IMR-90 (cell line): Measurements from ENCODE around the gene THEMIS2. TPM values are rescaled to one million over a fixed set of nuclear protein-coding genes. Genes with fewer than 3 reads are reported as not detected.
A peak's percentile ranks its signal among the peaks of the same experiment; 100 is the strongest.

Experiments
- ATAC-seq: fragments of 200-7000 bp; cut with Tn5 transposase; 2 replicates; pipeline ENCODE4 v1.9.1; 2020; ENCODE audit warnings: low read depth, mild to moderate bottlenecking, moderate library complexity
- BruUV-seq: library from RNA; stranded (reverse); fragments of 400-500 nt; replicated peaks from 2 replicates; lab custom pipeline; 2021; lab: Mats Ljungman, UMichigan
- CTCF ChIA-PET: fragments of 300-600 bp; formaldehyde crosslinking; extraction: SDS; loops from one replicate; lab custom pipeline; 2021; ENCODE audit warnings: antibody characterized with exemption; lab: Yijun Ruan, JAX
- POLR2A ChIA-PET: fragments of 300-600 bp; sonication (Branson Sonifier 250); formaldehyde crosslinking; loops from one replicate; lab custom pipeline; 2022; ENCODE audit warnings: antibody characterized with exemption; ENCODE audit not compliant: unreplicated experiment; lab: Charles Lee
- DNase-seq: peaks from one replicate; pipeline ENCODE4 v3.0.0; 2013
- H2AFZ ChIP-seq: replicated peaks from 2 replicates; pipeline ENCODE3; 2013; ENCODE audit warnings: low read length, mild to moderate bottlenecking; ENCODE audit not compliant: poor library complexity
- H2AK5ac ChIP-seq: 2 replicates; pipeline ENCODE4 v1.6.1; 2013; ENCODE audit warnings: low read depth, low read length, inconsistent platforms
- H2AK9ac ChIP-seq: replicated peaks from 2 replicates; pipeline ENCODE3; 2013; ENCODE audit warnings: mild to moderate bottlenecking, low read depth, low read length, moderate library complexity; ENCODE audit not compliant: poor library complexity
- H2BK120ac ChIP-seq: 2 replicates; pipeline ENCODE4 v1.6.1; 2013; ENCODE audit warnings: low read depth, low read length, inconsistent platforms
- H2BK15ac ChIP-seq: 3 replicates; pipeline ENCODE4 v1.6.1; 2013; ENCODE audit warnings: low read depth, low read length, inconsistent platforms
- H2BK20ac ChIP-seq: 2 replicates; pipeline ENCODE4 v1.6.1; 2013; ENCODE audit warnings: low read depth, mild to moderate bottlenecking, inconsistent platforms, low read length, moderate library complexity
- H2BK5ac ChIP-seq: 2 replicates; pipeline ENCODE4 v1.6.1; 2013; ENCODE audit warnings: mild to moderate bottlenecking, low read depth, low read length, inconsistent platforms; ENCODE audit not compliant: poor library complexity, severe bottlenecking
- H3K14ac ChIP-seq: replicated peaks from 2 replicates; pipeline ENCODE4 v1.6.1; 2013; ENCODE audit warnings: low read depth, low read length, inconsistent platforms
- H3K18ac ChIP-seq: 2 replicates; pipeline ENCODE4 v1.6.1; 2013; ENCODE audit warnings: low read depth, low read length, control low read depth
- H3K23ac ChIP-seq: 2 replicates; pipeline ENCODE4 v1.6.1; 2013; ENCODE audit warnings: low read depth, low read length, inconsistent platforms
- H3K27ac ChIP-seq: 2 replicates; pipeline ENCODE4 v1.5.1; 2013; ENCODE audit warnings: mild to moderate bottlenecking, control low read depth, low read length; ENCODE audit not compliant: insufficient read depth
- H3K27me3 ChIP-seq: 2 replicates; pipeline ENCODE4 v1.6.1; 2013; ENCODE audit warnings: low read length; ENCODE audit not compliant: control insufficient read depth, insufficient read depth
- H3K36me3 ChIP-seq: 2 replicates; pipeline ENCODE4 v1.6.1; 2013; ENCODE audit warnings: low read length, mixed read lengths; ENCODE audit not compliant: control insufficient read depth, insufficient read depth
- H3K4ac ChIP-seq: 2 replicates; pipeline ENCODE4 v1.6.1; 2013; ENCODE audit warnings: low read depth, low read length, inconsistent platforms
- H3K4me1 ChIP-seq: 2 replicates; pipeline ENCODE4 v1.6.1; 2013; ENCODE audit warnings: low read length, mixed read lengths; ENCODE audit not compliant: control insufficient read depth, insufficient read depth
- H3K4me2 ChIP-seq: 2 replicates; pipeline ENCODE4 v1.6.1; 2013; ENCODE audit warnings: low read depth, mild to moderate bottlenecking, control low read depth, low read length, moderate library complexity
- H3K4me3 ChIP-seq: 2 replicates; pipeline ENCODE4 v1.5.1; 2013; ENCODE audit warnings: low read depth, mild to moderate bottlenecking, control low read depth, low read length, moderate library complexity; ENCODE audit not compliant: insufficient read depth
- H3K56ac ChIP-seq: 2 replicates; pipeline ENCODE4 v1.6.1; 2013; ENCODE audit warnings: low read length, inconsistent platforms; ENCODE audit not compliant: insufficient read depth; ENCODE audit errors: extremely low read depth
- H3K79me1 ChIP-seq, 2 experiments: 2 replicates each; pipeline ENCODE4 v1.6.1; 2013; ENCODE audit warnings: low read length in 2 of 2, inconsistent platforms in 1 of 2, low read depth in 1 of 2
- H3K9ac ChIP-seq: 2 replicates; pipeline ENCODE4 v1.6.1; 2013; ENCODE audit warnings: low read depth, low read length, control low read depth
- H3K9me1 ChIP-seq: 2 replicates; pipeline ENCODE4 v1.6.1; 2013; ENCODE audit warnings: low read length, inconsistent platforms; ENCODE audit not compliant: insufficient read depth
- H3K9me3 ChIP-seq: 2 replicates; pipeline ENCODE4 v1.6.1; 2013; ENCODE audit warnings: low read length; ENCODE audit not compliant: control insufficient read depth, insufficient read depth
- H4K20me1 ChIP-seq: 2 replicates; pipeline ENCODE4 v1.6.1; 2013; ENCODE audit warnings: low read length, inconsistent platforms; ENCODE audit not compliant: insufficient read depth
- H4K5ac ChIP-seq: 2 replicates; pipeline ENCODE4 v1.6.1; 2013; ENCODE audit warnings: mild to moderate bottlenecking, low read depth, low read length, control low read depth
- H4K8ac ChIP-seq, 2 experiments: 2 replicates each; pipeline ENCODE4 v1.6.1; 2013; ENCODE audit warnings: low read depth in 2 of 2, low read length in 2 of 2, control low read depth in 1 of 2, inconsistent platforms in 1 of 2
- H4K91ac ChIP-seq: 2 replicates; pipeline ENCODE4 v1.6.1; 2013; ENCODE audit warnings: low read depth, low read length, inconsistent platforms; ENCODE audit not compliant: insufficient read depth
- BHLHE40 ChIP-seq: fragments of 150-350 bp; IDR thresholded peaks from 2 replicates; pipeline ENCODE4 v1.6.1; 2016; ENCODE audit warnings: mild to moderate bottlenecking, low read depth, low read length
- CEBPB ChIP-seq: IDR thresholded peaks from 2 replicates; pipeline ENCODE4 v1.6.1; 2012; ENCODE audit warnings: low read depth, low read length, improper control_type of control experiment
- CTCF ChIP-seq: conservative IDR thresholded peaks from 2 replicates; pipeline ENCODE4 v1.5.1; 2012; ENCODE audit warnings: mild to moderate bottlenecking, low read depth, low read length, improper control_type of control experiment
- ELK1 ChIP-seq: fragments of 150-350 bp; IDR thresholded peaks from 2 replicates; pipeline ENCODE4 v1.6.1; 2016; ENCODE audit warnings: low read depth, mild to moderate bottlenecking, low read length, moderate library complexity, borderline replicate concordance
- FOS ChIP-seq: fragments of 150-350 bp; IDR thresholded peaks from 2 replicates; pipeline ENCODE4 v1.6.1; 2016; ENCODE audit warnings: low read depth, low read length
- MAFK ChIP-seq: IDR thresholded peaks from 2 replicates; pipeline ENCODE4 v1.6.1; 2012; ENCODE audit warnings: low read depth, low read length, improper control_type of control experiment
- MAZ ChIP-seq: IDR thresholded peaks from 2 replicates; pipeline ENCODE4 v1.6.1; 2012; ENCODE audit warnings: low read depth, mild to moderate bottlenecking, low read length, improper control_type of control experiment, moderate library complexity, borderline replicate concordance
- MXI1 ChIP-seq: IDR thresholded peaks from 2 replicates; pipeline ENCODE4 v1.6.1; 2012; ENCODE audit warnings: low read depth, mild to moderate bottlenecking, low read length, moderate library complexity, borderline replicate concordance
- NFE2L2 ChIP-seq: fragments of 150-350 bp; IDR thresholded peaks from 2 replicates; pipeline ENCODE4 v1.6.1; 2016; ENCODE audit warnings: low read depth, mild to moderate bottlenecking, low read length
- POLR2A ChIP-seq: IDR thresholded peaks from 2 replicates; pipeline ENCODE4 v1.6.1; 2012; ENCODE audit warnings: mild to moderate bottlenecking, low read depth, low read length
- RAD21 ChIP-seq: IDR thresholded peaks from 2 replicates; pipeline ENCODE4 v1.6.1; 2012; ENCODE audit warnings: low read length, improper control_type of control experiment
- RCOR1 ChIP-seq: IDR thresholded peaks from 2 replicates; pipeline ENCODE4 v1.6.1; 2012; ENCODE audit warnings: mild to moderate bottlenecking, low read length, improper control_type of control experiment; ENCODE audit not compliant: insufficient replicate concordance
- SMC3 ChIP-seq: fragments of 150-350 bp; IDR thresholded peaks from 2 replicates; pipeline ENCODE4 v1.6.1; 2016; ENCODE audit warnings: low read depth, mild to moderate bottlenecking, antibody characterized with exemption, low read length, moderate library complexity
- WGBS, 2 experiments: methylation state at CpG; one replicate each; pipeline versions ENCODE4 v1.1.5 to v1.1.7; 2013; ENCODE audit warnings: missing lambda C conversion rate in 2 of 2; ENCODE audit not compliant: insufficient read length in 1 of 2; ENCODE audit errors: extremely low coverage in 2 of 2; 5-methylcytosine and 5-hydroxymethylcytosine counted together
- dilution Hi-C: fragments of 300-500 bp; cut with HindIII; formaldehyde crosslinking; loops from one replicate; pipeline ENCODE4 v1.14.3; 2018; ENCODE audit warnings: low sequenced_read_pairs; ENCODE audit not compliant: unreplicated experiment
- in situ Hi-C: fragments of 300-500 bp; cut with MboI; formaldehyde crosslinking; loops from 3 replicates; pipeline ENCODE4 v1.14.3; 2019; ENCODE audit warnings: low sequenced_read_pairs, inconsistent platforms, mixed read lengths
- intact Hi-C: fragments of 100-400 bp; cut with micrococcal nuclease; formaldehyde crosslinking; loops from 2 replicates; pipeline ENCODE4 v1.10.0; 2022
- polyA plus RNA-seq, 3 experiments: library from polyadenylated mRNA; depleted of rRNA; stranded (reverse); fragments of >200 nt; gene quantifications; 2 replicates each; pipeline ENCODE4 v1.2.3, GENCODE V29; 2012; ENCODE audit warnings: low replicate concordance in 1 of 3
- total RNA-seq: library from RNA; depleted of rRNA; stranded (reverse); fragments of >200 nt; gene quantifications from 2 replicates; pipeline ENCODE4 v1.2.3, GENCODE V29; 2012
- TF ChIP-seq, protein P1 (sequence below): fragments of 150-350 bp; IDR thresholded peaks from 2 replicates; pipeline ENCODE4 v1.6.1; 2017; ENCODE audit warnings: mild to moderate bottlenecking, antibody characterized with exemption, low read length, low read depth

Gene THEMIS2
- total and polyA plus RNA-seq, 2 of the 4 experiments (the other 2 are of a cell fraction) = 4.5 to 5.0 TPM

- no TSS peak for BruUV-seq
- Histone ChIP-seq H2BK15ac (no peak overlapping the region), H3K56ac (peak overlapping the region; percentile 77; the same call in 1 of the 2 replicates), H3K23ac (peak overlapping the region; percentile 93), H2BK20ac (no peak overlapping the region), H2BK120ac (no peak overlapping the region), H3K9me3 (no peaks in the 10 kb centered on the region), H3K4me1 (peaks cover 7% of the 10 kb centered on the region; the same call in 1 of the 2 replicates), H3K9ac (peak overlapping the region; percentile 79), H4K5ac (peak overlapping the region; percentile 65), H2BK5ac (peak overlapping the region; percentile 19), H3K9me1 (no peaks in the 10 kb centered on the region; the same call in 1 of the 2 replicates), H3K4me2 (peak overlapping the region; percentile 98), H3K4me3 (peak overlapping the region; percentile 98), H3K18ac (no peak overlapping the region), H3K36me3 (peaks cover 4% of the 10 kb centered on the region; the same call in 1 of the 2 replicates), H2AK5ac (peak overlapping the region; percentile 74; the same call in 1 of the 2 replicates), H4K91ac (peak overlapping the region; percentile 17; the same call in 1 of the 2 replicates), H3K14ac (peak overlapping the region; percentile 77), H4K8ac (peak overlapping the region; percentile 73 to 85; a peak in 3 of 4 replicates), H3K27me3 (no peaks in the 10 kb centered on the region), H3K4ac (peak overlapping the region; percentile 83), H4K20me1 (no peaks in the 10 kb centered on the region; the same call in 1 of the 2 replicates), H3K27ac (peak overlapping the region; percentile 31), H2AFZ (no peak overlapping the region), H2AK9ac (no peak overlapping the region), H3K79me1 (peaks cover 34 to 44% of the 10 kb centered on the region in 2 experiments)
- TF ChIP-seq POLR2A = no peak
- no peak for TF ChIP-seq CTCF
- TF ChIP-seq RCOR1 = no peak
- no peak for TF ChIP-seq RAD21
- TF ChIP-seq MAZ = no peak
- TF ChIP-seq MAFK = no peak
- TF ChIP-seq FOS = no peak
- TF ChIP-seq, protein P1, sequence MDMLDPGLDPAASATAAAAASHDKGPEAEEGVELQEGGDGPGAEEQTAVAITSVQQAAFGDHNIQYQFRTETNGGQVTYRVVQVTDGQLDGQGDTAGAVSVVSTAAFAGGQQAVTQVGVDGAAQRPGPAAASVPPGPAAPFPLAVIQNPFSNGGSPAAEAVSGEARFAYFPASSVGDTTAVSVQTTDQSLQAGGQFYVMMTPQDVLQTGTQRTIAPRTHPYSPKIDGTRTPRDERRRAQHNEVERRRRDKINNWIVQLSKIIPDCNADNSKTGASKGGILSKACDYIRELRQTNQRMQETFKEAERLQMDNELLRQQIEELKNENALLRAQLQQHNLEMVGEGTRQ = no peak
- no peak for TF ChIP-seq MXI1
- TF ChIP-seq BHLHE40 = no peak
- no peak for TF ChIP-seq NFE2L2
- no peak for TF ChIP-seq CEBPB
- TF ChIP-seq ELK1 = no peak
- no peak for TF ChIP-seq SMC3
- CTCF ChIA-PET = no interaction called here
- POLR2A ChIA-PET = no interaction called here
- peak; percentile 5 for DNase-seq
- WGBS, 2 experiments = no CpG with 5 or more reads among the region's 10 CpGs
- ATAC-seq = no peak
- intact Hi-C loops = loop anchor here (2.0 to 5.0 kb wide), 3 partner anchors 59 to 159 kb away; partner anchors contain the start of genes FAM76A, IFI6 and STX12
- in situ Hi-C loops = no loop called here
- dilution Hi-C loops = no loop called here
Measured at GRCh38 chr1:27831568-27832410, 40.6 kb upstream of the THEMIS2 start.
